ENCODE measurements around the gene TMEM164.
"Not testable (repeated sequence)": the region's sequence is repeated elsewhere in the genome, so short reads cannot be mapped to it uniquely, and the experiment has no call there.

The TMEM164 gene

DNA sequence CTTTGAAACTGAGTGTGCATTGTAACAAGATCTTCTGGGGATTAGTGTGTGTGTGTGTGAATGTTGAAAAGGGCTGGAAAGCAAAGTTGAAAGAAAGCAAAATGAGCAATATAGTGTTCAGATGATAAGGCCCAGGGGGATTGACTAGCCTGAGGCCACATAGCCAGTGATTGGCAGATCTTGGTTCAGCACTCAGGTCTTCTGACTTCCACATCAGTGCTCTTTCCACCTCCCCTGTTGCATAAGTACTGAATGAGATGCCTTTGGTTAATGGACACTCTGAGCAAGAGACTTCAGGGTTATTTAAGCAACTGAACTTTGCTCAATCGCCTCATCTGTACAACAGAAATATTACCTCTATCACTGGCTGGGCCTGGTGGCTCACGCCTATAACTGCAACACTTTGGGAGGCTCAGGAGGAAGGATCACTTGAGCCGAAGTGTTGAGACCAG, 120.4 kb downstream of the TMEM164 start:
- intact Hi-C loops (cut with DNase I) = no loop called here

DNA sequence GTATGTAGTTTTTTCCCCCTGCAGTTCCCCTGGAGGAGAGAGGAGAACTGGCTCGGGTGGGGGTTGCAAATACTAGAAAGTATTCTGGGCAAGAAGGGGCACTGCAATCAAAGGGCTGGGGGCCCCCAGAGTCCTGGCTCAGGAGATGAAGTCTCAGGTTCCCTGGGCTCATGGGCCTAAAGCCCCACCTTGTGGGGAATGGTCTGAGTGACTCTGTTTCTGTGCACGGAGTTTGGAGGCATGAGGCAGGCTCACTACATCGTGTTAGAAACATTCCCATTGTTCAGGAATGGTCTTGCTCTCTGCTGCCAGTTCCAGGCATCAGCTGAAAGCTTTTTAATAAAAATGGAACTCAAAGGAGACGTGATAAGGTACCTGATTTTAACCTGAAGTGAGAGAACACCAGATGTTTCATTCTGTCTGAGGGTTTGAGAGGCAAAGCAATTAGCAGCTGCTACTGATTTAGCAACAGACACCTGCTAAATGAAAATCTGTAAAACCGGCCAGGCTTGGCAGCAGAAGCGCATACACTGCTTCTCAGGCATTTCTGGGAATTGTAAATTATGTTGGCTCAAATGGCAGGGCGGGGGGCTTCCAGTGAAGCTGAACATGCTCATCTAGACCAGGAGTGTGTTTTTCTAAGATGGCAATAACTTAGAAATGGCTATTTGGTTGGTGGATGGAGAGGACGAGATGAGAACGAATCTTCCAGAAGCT, 122.7 kb downstream of the TMEM164 start:
- intact Hi-C loops (cut with DNase I) = no loop called here
- peak in 3 of 10 donors; percentile 8 to 72 (median 68) for DNase-seq

More for the DNA sequence above, 120.4 kb downstream of the TMEM164 start:
- DNase-seq = no peak

DNA sequence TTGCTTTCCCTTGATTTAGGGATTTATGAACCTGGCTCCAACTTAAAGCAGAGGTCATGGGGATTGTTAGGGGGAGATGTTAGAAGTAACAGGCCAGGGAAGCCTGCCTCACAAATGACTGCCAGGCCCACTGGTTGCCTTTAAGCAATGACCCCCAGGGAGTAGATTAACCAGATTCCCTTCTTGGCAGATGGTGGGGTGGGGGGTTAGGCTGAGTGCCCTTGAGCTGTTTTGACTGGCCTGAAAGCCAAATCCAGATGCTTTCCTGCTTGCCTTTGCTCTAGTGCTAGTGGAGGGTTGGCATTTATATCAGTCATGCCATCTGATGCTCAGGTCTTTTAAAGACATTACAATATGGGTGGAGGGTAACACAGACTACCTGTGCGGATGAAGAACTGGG, 128.1 kb downstream of the TMEM164 start:
- DNase-seq = no peak
- intact Hi-C loops (cut with DNase I) = no loop called here

DNA sequence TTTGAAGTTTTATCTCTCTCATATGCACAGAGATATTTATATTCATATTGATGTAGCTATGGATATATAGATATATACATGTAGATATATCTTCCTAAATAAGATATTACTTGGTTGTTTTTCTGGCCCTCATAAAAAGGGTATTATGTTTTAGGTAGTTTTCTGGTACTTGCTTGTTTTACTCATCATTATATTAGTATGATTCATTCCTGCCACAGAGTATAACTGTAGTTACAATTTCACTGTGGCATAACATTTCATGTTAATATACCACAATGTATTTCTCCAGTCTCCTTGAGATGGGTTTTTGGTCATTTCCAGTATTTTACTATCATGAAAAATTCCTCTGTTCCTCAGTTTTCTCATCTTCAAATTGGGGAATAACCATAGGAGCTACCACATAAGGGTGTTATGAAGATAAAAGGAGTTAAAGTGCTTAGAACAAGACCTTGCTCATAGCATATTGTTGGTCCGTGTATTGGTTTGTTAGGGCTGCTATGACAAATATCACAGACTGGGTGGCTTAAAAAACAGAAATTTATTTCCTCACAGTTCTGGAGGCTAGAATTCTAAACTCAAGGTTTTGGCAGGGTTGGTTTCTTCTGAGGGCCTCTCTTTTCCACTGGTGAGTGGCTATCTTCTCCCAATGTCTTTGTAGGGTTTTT, 129.7 kb downstream of the TMEM164 start:
- DNase-seq = no peak
- intact Hi-C loops (cut with DNase I) = no loop called here

DNA sequence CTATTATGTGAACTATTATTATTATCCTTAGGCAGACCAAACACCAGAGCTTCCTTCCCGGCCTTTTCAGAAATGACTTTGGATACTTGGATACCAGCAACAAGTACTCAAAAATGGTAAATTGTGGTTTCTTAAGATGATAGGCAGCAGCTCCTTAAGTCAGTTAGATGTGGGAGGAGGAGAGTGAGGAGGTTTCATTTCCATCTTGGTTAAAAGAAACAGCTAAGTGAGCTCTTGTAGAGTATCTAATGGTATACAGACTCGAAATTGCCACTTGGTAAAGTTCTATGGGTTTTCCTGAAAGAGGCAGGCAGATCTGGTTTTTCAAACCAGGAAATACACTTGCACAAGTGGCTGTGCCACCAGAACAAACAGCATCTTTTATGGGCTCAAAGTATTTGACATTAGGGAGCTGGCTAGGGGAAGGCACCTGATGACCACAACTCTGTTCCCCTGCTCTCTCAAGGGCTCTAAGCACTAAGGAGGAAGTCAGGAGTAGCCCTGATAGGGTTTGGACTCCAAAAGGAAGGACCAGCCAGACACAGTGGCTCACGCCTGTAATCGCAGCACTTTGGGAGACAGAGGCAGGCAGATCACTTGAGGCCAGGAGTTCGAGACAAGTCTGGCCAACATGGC, 130.9 kb downstream of the TMEM164 start:
- no peak for DNase-seq
- intact Hi-C loops (cut with DNase I) = no loop called here

DNA sequence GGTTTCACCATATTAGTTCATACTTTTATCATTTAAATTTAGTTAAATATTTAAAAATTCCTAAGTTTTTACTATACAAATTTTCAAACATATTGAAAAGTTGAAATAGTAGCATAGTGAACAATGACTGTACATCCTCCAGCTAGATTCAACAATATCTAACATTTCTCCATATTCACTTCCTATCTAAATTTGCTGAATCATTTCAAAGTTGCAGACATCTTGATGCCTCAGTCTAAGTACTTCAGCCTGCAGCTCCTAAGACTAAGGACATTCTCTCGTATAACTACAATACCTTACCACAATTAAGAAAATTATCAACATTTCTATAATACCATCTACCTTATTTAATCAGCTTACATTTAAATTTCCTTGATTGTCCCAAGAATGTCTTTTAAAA, 132.7 kb downstream of the TMEM164 start:
- intact Hi-C loops (cut with DNase I) = no loop called here
- no peak for DNase-seq

DNA sequence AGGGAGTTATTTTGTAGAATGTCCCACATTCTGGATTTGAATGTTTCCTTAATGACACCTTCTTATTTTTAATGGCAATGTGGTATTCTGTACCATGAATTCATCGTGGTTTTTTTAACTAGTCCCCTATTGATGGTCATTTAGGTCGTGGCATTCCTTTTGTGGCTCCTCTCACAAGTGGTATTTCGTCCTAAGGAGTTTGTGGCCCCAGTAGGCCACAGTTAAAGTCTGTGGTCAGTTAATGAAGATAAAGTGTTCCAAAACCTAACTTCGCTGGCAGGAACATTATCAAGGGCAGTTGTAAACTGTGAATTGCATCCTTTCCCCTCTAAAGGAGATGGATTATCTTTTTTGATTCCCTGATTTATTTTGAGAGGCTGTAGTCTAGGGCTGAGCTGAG, 133.2 kb downstream of the TMEM164 start:
- intact Hi-C loops (cut with DNase I) = no loop called here
- no peak for DNase-seq

DNA sequence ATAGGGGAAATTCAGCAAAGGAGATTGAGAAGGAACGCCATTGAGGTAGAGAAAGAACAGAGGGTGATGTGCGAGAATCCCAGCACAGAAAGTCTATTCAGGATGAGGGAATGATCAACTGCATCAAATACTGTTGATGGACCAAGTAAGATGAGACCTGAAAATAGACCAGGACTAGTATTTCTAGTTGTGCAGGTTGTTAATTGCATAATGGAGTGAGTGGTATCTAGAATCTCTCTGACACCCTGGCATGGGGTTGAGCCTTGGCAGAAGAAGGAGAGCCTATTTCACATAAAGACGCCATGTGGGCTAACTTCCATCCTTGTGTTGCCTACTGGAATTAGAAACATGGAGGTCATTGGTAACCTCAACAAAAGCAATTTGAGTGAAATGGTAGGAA, 135.6 kb downstream of the TMEM164 start:
- intact Hi-C loops (cut with DNase I) = no loop called here

DNA sequence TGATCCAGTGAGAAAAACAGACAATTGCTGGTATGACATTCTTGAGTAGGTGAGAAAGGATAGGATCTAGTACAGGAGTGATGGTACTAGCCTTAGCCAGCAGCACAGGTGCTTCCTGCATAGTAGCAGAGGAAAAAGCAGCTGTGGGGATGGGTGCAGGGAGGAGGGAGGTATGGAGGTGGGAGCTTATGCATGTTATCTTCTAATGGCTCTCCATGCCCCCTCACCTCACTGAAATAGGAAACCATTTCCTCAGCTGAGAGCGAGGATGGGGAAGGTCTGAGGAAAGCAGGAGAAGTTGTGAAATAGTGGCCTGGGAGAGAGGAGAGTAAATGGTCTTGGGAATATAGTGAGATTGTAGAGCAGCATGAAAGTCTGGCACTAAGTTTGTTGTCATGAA, 136.3 kb downstream of the TMEM164 start:
- intact Hi-C loops (cut with DNase I) = no loop called here
- DNase-seq = no peak

More for the DNA sequence above, 135.6 kb downstream of the TMEM164 start:
- DNase-seq = no peak

DNA sequence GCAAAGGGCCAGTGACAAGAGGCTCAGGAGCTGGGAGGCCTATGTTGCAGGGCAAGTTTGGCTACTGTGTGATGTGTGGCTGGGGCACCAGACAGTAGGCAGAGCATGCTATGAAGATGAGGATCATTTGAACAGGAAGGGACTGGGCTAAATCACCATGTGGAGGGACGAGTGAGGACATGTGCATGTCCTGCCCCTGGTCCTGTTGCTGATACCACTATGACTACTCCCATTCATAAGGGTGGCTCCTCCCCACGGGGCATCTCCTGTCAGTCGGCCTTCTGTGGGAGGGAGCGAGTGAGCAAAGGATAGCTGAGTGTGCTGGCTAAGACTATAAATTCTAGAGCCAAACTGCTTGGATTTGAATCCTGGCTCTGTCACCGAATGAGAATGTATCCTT, 139.2 kb downstream of the TMEM164 start:
- DNase-seq = no peak
- intact Hi-C loops (cut with DNase I) = no loop called here

DNA sequence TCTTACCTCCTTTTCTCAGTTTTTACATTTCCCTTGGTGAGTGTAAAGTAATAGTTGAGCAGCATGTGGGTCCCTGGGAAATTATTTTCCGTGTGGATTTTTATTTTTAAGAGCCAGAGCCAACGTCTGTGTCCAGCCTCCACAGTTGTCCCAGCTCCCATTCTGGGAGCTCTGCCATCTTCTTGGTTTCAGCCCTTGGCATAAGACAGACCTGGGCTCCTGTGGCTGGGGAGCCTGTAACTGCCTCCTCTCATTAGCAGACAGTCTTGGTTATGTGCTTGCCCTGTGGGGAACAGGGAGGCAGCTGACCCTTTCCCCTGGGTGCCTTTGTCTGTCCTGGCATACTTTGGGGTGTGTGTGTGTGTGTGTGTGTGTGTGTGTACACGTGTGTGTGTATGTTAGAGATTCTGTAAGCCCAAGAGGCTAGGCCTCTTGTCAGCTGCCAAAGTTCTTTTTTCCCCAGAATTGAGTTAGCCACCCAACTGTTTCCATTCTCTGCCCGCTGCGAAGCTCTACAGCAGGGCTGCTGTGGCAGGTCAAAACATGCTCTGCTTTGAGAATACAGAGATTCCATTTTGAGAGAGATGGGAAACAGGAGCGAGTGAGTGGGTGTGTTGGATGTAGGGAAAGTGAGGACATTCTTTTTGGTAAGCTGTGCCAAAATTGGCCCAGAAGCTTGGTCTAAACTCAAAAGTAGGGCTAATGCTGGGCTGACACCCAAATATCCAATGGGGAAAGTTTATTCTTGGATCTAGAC, 140.7 kb downstream of the TMEM164 start:
- intact Hi-C loops (cut with DNase I) = no loop called here
- peak in 2 of 10 donors; percentile 76 to 77 for DNase-seq

DNA sequence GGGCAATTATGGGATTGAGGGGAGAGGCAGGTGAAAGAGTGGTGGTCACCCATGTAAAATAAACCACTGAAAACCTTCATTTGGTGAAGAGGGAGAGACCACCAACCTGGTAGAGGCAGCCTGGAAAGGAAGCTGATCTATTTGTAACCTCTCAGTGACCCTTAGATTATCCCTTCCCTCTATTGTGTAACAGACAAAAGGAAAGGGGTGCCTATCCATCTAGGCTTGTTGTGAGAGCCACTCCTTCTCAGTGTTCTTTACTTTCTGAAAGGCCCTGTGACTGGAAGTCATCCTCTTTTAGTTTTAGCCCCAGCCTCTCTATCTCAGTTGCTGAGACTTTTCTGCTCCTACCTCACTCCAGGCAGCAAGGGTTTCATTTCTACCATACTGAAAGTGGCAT, 142.4 kb downstream of the TMEM164 start:
- DNase-seq = no peak
- intact Hi-C loops (cut with DNase I) = loop anchor here (5.0 kb wide), 1 partner anchor 233 kb away; no protein-coding TSS in a partner anchor

DNA sequence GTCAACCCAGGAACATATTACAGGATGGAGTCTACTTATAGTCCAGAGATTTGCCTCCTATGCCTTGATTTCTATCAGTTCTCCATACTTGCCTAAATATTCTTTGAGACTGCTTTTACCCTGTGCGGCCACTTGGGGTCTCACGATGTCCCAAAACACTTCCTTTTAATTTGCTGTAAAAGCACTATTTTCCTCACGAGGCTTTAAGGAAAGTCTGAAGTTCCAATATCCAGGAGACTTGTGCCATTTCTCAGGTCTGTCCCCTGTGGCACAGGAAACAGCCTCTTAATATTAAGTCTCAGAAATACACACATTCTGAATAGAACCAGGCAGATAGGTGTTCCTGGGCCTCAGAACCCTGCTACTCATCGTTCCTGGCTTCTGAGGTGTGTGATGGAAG, 142.9 kb downstream of the TMEM164 start:
- DNase-seq = peak in 2 of 10 donors; percentile 10 to 23
- intact Hi-C loops (cut with DNase I) = loop anchor here (5.0 kb wide), 1 partner anchor 234 kb away; no protein-coding TSS in a partner anchor

DNA sequence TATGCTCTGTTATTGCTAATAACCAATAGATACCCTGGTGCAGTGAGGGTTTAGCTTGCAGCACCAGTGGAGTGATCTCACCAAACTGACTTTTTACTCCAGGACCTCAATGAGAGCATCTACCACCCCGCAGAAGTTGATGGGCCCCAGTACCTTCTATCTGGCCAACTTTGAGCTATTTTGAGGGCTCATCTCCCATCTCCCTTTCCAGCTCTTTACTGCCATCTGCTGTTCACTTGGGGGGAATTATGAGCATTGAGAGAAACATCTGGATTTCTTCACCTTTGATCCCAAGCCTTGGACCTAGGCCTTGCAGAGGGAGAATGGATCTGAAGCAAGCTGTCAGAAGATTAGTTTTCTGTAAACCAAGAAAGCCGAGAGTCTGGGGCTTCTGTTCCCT, 143.6 kb downstream of the TMEM164 start:
- intact Hi-C loops (cut with DNase I) = loop anchor here (5.0 kb wide), 1 partner anchor 234 kb away; no protein-coding TSS in a partner anchor
- peak in 1 of 10 donors; percentile 15 for DNase-seq

DNA sequence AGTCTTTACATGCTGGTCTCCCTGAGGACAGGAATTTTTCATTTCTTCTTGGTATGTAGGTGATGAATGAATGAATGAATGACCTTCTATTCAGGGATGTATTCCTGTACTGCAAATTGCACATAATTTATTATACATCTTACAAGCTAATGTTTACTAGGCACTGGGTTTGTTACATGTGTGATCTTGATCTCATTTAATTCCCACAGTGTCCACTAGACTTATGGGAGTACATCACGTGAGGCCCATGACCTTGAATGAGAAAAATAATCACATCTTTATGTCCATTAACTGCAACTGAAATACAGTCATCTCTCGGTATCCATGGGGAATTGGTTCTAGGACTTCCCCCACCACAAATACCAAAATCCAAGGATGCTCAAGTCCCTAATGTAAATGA, 150.3 kb downstream of the TMEM164 start:
- intact Hi-C loops (cut with DNase I) = no loop called here
- no peak for DNase-seq

DNA sequence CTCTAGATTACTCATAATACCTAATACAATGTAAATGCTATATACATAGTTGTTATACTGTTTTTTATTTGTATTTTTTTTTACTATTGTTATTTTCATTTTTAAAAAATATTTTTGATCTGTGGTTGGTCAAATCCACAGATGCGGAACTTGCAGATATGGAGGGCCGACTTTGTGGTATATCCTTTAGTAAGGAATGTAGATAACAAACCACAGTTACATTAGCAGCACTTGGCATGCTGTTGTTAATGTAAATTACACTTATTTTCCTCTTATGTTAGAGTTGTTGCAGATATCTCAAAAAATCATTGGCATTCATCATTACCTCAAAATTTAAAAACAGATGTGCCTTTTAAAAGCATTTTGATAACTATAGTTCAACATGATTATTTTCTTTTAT, 151.0 kb downstream of the TMEM164 start:
- no peak for DNase-seq
- intact Hi-C loops (cut with DNase I) = no loop called here

DNA sequence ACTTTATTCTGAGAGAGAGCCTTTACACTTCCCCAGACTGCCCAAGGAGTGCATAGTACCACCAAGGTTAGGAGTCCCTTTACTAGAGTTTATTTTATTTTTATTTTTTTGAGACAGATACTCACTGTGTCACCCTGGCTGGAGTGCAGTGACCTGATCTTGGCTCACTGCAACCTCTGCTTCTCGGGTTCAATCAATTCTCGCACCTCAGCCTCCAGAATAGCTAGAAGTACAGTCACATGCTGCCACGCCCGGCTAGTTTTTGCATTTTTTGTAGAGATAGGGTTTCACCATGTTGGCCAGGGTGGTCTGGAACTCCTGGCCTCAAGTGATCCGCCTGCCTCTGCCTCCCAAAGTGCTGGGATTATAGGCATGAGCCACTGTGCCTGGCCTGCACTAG, 151.4 kb downstream of the TMEM164 start:
- DNase-seq; intact Hi-C loops (cut with DNase I): not testable (repeated sequence)

DNA sequence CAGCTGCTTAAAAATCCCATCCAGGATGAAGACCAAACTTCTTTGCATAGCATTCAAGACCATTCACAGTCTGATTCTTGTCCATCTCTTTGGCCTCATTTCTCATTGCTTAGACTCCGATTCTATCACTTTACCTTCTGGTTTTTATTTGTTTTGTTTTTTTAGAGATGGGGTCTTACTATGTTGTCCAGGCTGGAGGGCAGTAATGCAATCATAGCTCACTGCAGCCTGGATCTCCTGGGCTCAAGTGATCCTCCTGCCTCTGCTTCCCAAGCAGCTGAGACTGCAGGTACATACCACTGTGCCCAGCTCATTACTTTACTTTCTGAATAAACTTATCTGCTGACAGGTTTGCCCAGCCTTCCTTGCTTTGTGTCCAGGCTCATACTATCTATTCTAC, 152.8 kb downstream of the TMEM164 start:
- intact Hi-C loops (cut with DNase I) = no loop called here
- no peak for DNase-seq

DNA sequence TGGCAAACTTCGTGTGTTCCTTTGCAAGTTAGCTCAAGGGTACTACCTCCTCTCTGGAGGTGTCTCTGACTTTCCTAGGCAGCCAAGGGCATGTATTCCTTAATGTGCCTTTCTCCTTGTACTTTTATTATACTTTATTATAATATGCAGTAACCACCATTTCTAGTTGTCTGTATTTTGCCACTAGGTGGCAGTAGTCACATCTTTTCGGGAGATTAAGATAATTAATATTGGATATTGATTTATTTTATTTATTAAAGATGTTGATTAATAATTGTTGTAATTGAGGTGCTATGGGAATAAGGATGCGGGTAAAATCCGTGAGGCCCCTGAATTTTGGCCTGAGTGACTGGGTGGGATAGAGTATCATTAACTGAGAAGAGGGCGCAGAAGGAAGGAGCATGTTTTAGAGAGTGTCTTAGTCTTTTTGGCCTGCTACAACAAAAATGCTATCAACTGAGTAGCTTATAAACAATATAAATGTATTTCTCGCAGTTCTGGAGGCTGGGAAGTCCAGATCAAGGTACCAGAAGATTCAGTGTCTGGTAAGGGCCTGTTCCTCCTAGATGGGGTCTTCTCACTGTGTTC, 153.3 kb downstream of the TMEM164 start:
- intact Hi-C loops (cut with DNase I) = no loop called here
- DNase-seq = no peak

DNA sequence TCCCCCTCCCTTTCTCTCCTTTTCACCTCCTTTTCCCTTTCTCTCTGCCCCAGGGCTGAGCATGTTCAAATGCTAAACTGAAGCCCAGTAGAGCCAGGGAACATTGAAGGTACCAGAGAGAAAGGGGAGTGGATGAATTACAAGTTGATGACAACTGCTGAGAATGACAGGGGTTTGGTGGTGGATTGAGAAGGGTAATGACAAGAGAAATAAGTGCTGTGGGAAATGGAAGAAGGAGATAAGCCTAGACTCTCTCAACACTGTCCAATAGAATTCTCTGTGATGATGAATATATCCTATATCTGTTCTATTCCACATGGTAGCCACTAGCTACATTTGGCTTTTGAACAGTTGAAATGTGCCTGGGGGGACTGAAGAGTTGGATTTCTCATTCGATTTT, 154.5 kb downstream of the TMEM164 start:
- no peak for DNase-seq
- intact Hi-C loops (cut with DNase I) = no loop called here
